BJ (cell line): ENCODE results near the gene ITM2B. TPM values are rescaled to one million over a fixed set of nuclear protein-coding genes. Genes with fewer than 3 reads are reported as not detected.

Experiments
- CTCF ChIA-PET: fragments of 350-600 bp; formaldehyde crosslinking; extraction: SDS; loops from one replicate; lab custom pipeline; 2021; ENCODE audit warnings: antibody characterized with exemption, inconsistent platforms; lab: Yijun Ruan, JAX
- POLR2A ChIA-PET: fragments of 300-600 bp; sonication (Branson Sonifier 250); formaldehyde crosslinking; extraction: SDS; loops from one replicate; lab custom pipeline; 2021; ENCODE audit warnings: antibody characterized with exemption; lab: Charles Lee
- DNase-seq: peaks from one replicate; pipeline ENCODE4 v3.0.0-alpha.2; 2011; ENCODE audit warnings: low read depth
- H3K27me3 ChIP-seq: 2 replicates; pipeline ENCODE4 v1.6.0; 2011; ENCODE audit warnings: low read length; ENCODE audit not compliant: control insufficient read depth, insufficient read depth
- H3K36me3 ChIP-seq: 2 replicates; pipeline ENCODE4 v1.5.1; 2011; ENCODE audit warnings: low read length; ENCODE audit not compliant: control insufficient read depth, insufficient read depth
- H3K4me3 ChIP-seq: 2 replicates; pipeline ENCODE4 v1.5.1; 2011; ENCODE audit warnings: low read depth, mild to moderate bottlenecking, control low read depth, low read length
- polyA plus RNA-seq: library from polyadenylated mRNA; depleted of rRNA; stranded (reverse); fragments of >200 nt; gene quantifications from 2 replicates; pipeline ENCODE4 v1.2.3, GENCODE V29; 2011
- TF ChIP-seq, protein P1 (sequence below): IDR thresholded peaks from 2 replicates; pipeline ENCODE4 v1.5.1; 2011; ENCODE audit warnings: low read depth, mild to moderate bottlenecking, control low read depth, inconsistent platforms, low read length, moderate library complexity; ENCODE audit not compliant: insufficient read depth

Gene ITM2B
- polyA plus RNA-seq, 1 experiment: 173 TPM

DNA sequence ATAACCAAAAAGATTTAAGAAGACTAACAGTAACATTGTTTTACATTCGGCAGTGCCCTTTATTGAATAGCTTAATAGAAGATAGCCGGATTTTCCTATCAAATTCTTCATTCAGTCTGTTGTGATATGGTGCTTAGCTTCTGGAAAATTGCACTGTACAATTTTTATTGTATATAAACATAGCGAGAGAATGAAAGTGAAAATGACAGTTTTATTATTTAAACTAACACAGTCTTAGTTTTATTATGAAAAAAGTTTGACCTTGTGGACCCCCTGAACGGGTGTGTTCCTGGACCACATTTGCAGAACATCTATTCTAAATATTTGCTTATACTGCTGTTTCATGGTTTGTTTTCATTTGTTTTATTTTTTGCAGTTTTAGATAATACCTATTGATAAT, 8.6 kb downstream of the ITM2B start:
- TF ChIP-seq, protein P1, sequence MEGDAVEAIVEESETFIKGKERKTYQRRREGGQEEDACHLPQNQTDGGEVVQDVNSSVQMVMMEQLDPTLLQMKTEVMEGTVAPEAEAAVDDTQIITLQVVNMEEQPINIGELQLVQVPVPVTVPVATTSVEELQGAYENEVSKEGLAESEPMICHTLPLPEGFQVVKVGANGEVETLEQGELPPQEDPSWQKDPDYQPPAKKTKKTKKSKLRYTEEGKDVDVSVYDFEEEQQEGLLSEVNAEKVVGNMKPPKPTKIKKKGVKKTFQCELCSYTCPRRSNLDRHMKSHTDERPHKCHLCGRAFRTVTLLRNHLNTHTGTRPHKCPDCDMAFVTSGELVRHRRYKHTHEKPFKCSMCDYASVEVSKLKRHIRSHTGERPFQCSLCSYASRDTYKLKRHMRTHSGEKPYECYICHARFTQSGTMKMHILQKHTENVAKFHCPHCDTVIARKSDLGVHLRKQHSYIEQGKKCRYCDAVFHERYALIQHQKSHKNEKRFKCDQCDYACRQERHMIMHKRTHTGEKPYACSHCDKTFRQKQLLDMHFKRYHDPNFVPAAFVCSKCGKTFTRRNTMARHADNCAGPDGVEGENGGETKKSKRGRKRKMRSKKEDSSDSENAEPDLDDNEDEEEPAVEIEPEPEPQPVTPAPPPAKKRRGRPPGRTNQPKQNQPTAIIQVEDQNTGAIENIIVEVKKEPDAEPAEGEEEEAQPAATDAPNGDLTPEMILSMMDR: no peak
- Histone ChIP-seq H3K36me3 (no peaks in the 10 kb centered on the region), H3K4me3 (no peak overlapping the region), H3K27me3 (no peaks in the 10 kb centered on the region)
- POLR2A ChIA-PET: no interaction called here
- CTCF ChIA-PET: interaction anchor here (1.8 kb wide), 1 partner anchor 339 kb away, joined by 6 read pairs; no protein-coding TSS in a partner anchor
- no peak for DNase-seq

DNA sequence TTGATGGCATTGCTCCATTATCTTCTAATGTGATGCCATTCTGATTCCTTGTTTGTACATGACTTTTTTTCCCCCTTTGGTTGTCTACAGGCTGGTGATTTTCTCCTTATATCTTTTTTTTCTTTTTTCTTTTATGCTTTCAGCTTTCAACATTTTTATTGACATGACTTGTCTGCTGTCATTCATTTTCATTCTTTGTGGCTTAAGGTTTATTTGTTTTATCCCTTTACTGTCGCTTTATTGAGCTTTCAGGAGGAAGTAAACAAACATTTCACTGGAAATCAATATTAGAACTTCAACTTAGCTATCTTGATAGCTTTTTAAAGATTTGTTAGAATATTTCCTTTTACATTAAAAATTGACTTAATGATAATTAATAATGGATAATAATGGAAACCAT, 9.7 kb downstream of the ITM2B start:
- no peak overlapping the region for H3K4me3 ChIP-seq
- ChIA-PET CTCF (no interaction called here), POLR2A (no interaction called here)
- no peaks in the 10 kb centered on the region for H3K27me3 ChIP-seq
- TF ChIP-seq, protein P1: no peak
- H3K36me3 ChIP-seq: no peaks in the 10 kb centered on the region
- DNase-seq: no peak

DNA sequence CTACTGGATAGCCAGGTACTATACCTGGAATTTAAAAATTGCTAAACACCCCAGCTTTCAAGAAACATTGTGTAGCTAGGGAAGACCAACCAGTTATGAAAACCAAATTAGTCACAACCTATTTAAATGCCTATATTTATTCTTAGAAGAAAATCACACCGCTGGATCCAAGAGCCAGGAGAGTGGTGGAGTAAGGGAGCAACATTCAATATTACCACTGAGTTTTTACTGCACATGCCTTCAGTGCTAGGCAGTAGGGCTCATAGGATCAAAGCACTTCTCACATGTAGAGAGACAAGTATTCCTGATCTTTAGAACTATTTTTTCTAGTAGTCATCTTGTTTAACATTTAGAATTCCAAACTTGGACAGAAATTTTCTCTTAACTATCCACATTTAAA, 11.2 kb downstream of the ITM2B start:
- no peak overlapping the region for H3K4me3 ChIP-seq
- ChIA-PET POLR2A (no interaction called here), CTCF (no interaction called here)
- TF ChIP-seq, protein P1: no peak
- H3K36me3 ChIP-seq: no peaks in the 10 kb centered on the region
- no peaks in the 10 kb centered on the region for H3K27me3 ChIP-seq
- DNase-seq: no peak

DNA sequence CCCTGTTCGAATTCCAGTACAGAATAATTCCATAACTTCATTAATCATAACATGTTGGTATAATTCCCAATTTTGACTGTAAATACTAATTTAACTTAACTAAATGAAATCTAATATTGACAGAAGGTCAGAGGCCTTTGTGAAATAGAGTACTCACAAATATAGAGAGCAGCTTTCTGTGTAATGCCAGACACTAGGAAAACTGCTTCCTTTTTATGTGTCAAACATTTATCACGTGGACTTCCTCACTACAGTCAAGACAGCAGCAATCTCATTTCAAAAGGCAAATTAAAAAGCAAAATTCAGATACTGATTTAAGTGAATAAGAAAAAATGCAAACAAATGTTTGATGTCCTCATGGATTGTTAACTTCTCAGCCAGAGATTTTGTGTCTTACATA, 13.1 kb downstream of the ITM2B start:
- DNase-seq: no peak
- ChIA-PET CTCF (no interaction called here), POLR2A (no interaction called here)
- TF ChIP-seq, protein P1: no peak
- no peaks in the 10 kb centered on the region for H3K27me3 ChIP-seq
- no peak overlapping the region for H3K4me3 ChIP-seq
- no peaks in the 10 kb centered on the region for H3K36me3 ChIP-seq

DNA sequence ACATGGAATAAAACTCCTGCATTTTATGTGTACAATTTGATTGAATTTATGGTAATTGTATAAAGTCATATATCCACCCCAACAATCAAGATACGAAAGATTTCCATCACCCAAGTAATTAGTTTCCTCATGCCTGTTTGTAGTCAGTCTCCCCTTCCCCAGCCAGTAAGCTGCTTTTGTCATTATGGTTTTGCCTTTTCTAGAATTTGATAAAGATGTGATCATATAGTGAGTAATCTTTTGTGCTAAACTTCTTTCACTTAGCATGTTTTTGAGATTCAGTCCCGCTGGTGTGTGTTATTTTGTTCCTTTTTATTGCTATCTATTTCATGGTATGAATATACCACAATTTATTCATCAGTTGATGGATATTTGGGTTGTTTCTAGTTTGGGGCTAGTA, 16.0 kb downstream of the ITM2B start:
- no peak for DNase-seq

More for the DNA sequence above, 16.0 kb downstream of the ITM2B start:
- Histone ChIP-seq H3K36me3 (no peaks in the 10 kb centered on the region), H3K4me3 (no peak overlapping the region), H3K27me3 (no peaks in the 10 kb centered on the region)
- ChIA-PET CTCF (no interaction called here), POLR2A (no interaction called here)
- TF ChIP-seq, protein P1: no peak
